ENCODE results near the gene DENND1C.
"Not testable (repeated sequence)": the region's sequence is repeated elsewhere in the genome, so short reads cannot be mapped to it uniquely, and the experiment has no call there.

DENND1C gene

GRCh38 chr19:6508028-6508771, 26.6 kb upstream of the DENND1C start:
- not testable (repeated sequence) for DNase-seq (ENCODE audit: low read depth in 2 of 2)

- DNase-seq (ENCODE audit: low read depth in 2 of 2), result no peak
These were observed 22.0 kb upstream of the DENND1C start for GRCh38 chr19:6503407-6504201.

GRCh38 chr19:6501740-6502648, 20.4 kb upstream of the DENND1C start, which contains the start of gene TUBB4A:
Gene TUBB4A, minus strand, starts transcription at chr19:6502309. Its CDS starts 97 bp downstream, at chr19:6502212.
- peak in 1 of 2 donors; percentile 34 for DNase-seq (ENCODE audit: low read depth in 2 of 2)

GRCh38 chr19:6500837-6501739, 19.5 kb upstream of the DENND1C start:
- DNase-seq (ENCODE audit: low read depth in 2 of 2), result no peak

- no peak for DNase-seq (ENCODE audit: low read depth in 2 of 2)
These were observed 17.6 kb upstream of the DENND1C start for GRCh38 chr19:6499052-6499790.

GRCh38 chr19:6498294-6499036, 16.9 kb upstream of the DENND1C start:
- DNase-seq (ENCODE audit: low read depth in 2 of 2), result no peak

GRCh38 chr19:6495947-6496346, 14.4 kb upstream of the DENND1C start:
- DNase-seq (ENCODE audit: low read depth in 2 of 2), result no peak

- no peak for DNase-seq (ENCODE audit: low read depth in 2 of 2)
These were observed 12.9 kb upstream of the DENND1C start for GRCh38 chr19:6494438-6495036.

GRCh38 chr19:6491802-6492592, 10.4 kb upstream of the DENND1C start:
- no peak for DNase-seq (ENCODE audit: low read depth in 2 of 2)

GRCh38 chr19:6490134-6490533, 8.5 kb upstream of the DENND1C start:
- no peak for DNase-seq (ENCODE audit: low read depth in 2 of 2)

- no peak for DNase-seq (ENCODE audit: low read depth in 2 of 2)
These were observed 7.9 kb upstream of the DENND1C start for GRCh38 chr19:6489278-6490061.

- DNase-seq (ENCODE audit: low read depth in 2 of 2), result no peak
These were observed 3.2 kb upstream of the DENND1C start for GRCh38 chr19:6484831-6485230.

- DNase-seq (ENCODE audit: low read depth in 2 of 2), result no peak
These were observed 2.6 kb upstream of the DENND1C start for GRCh38 chr19:6484230-6484629.

- DNase-seq (ENCODE audit: low read depth in 2 of 2), result no peak
These were observed 1.6 kb upstream of the DENND1C start for GRCh38 chr19:6483235-6483634.

GRCh38 chr19:6482343-6482686, 728 bp upstream of the DENND1C start:
- DNase-seq (ENCODE audit: low read depth in 2 of 2), result no peak

GRCh38 chr19:6480848-6481415, 655 bp downstream of the DENND1C start:
- DNase-seq (ENCODE audit: low read depth in 2 of 2), result no peak

- no peak for DNase-seq (ENCODE audit: low read depth in 2 of 2)
These were observed 1.7 kb downstream of the DENND1C start for GRCh38 chr19:6479836-6480398.

All from stimulated activated CD8-positive, alpha-beta memory T cell treated with anti-CD3 and anti-CD28 coated beads, Interleukin-2, amount 100 ng/mL, for 48 hours (primary cell).